ENCODE measurements around the gene COG3. TPM values are rescaled to one million over a fixed set of nuclear protein-coding genes. Genes with fewer than 3 reads are reported as not detected.

The COG3 gene
- total RNA-seq (10 to 100 TPM; 12.6 to 23.1 (median 15.5) TPM), polyA plus RNA-seq (10 to 100 TPM in 1 of 2 donors, 1 to 10 TPM in 1; 7.7 to 15.2 TPM)
- long read RNA-seq, donor 1, full-length matches to known transcripts = 5 of 9 reads
- long read RNA-seq, donor 1, partial matches to known transcripts = 4 of 9 reads
- long read RNA-seq, donor 1, other reads (novel, unspliced or antisense) = 0 of 9 reads
- long read RNA-seq, donor 2, full-length matches to known transcripts = 8 of 18 reads
- long read RNA-seq, donor 2, partial matches to known transcripts = 6 of 18 reads
- long read RNA-seq, donor 2, other reads (novel, unspliced or antisense) = 4 of 18 reads
- long read RNA-seq, donor 3, full-length matches to known transcripts = 3 of 12 reads
- long read RNA-seq, donor 3, partial matches to known transcripts = 8 of 12 reads
- long read RNA-seq, donor 3, other reads (novel, unspliced or antisense) = 1 of 12 reads

DNA sequence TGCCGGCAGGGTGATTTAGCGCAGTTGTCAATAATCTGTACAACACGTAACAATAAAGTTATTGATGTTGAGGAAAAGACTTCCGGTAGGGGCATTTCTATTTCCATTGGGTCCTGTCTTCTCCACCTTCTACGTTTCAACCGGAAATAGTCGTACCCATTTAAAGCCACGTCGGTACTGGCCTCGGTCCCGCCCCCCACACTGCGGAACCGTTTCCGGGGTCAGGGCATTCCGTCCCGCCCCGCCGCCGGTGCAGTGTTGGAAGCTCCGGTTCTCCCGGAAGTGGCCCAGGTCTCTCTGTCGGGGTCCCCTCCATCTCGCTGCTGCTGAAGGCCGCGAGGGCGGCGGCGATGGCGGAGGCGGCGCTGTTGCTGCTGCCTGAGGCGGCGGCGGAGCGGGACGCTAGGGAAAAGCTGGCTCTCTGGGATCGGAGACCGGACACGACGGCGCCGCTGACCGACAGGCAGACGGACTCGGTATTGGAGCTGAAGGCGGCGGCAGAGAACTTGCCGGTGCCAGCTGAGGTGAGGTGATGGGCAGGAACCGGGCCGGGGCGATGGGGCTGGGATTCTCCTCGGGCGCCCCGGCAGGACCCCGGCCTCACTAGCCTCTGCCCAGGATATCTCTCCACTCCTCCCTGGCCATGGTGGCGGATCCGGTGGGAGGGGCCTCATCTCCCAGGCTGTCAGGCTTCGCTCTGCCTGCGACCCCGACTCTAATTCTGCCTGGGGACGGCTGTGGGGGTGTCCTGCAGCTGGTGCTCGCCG lies at the start of gene COG3:
COG3 (plus strand) TSS at position 253 of the 767 bp plus-strand sequence; CDS start at position 351, 98 bp downstream.
- intact Hi-C loops (cut with DNase I) = loop anchor here in 7 of 10 donors (2.0 to 10.0 kb wide), 5 partner anchors 48 to 93 kb away; partner anchors contain the start of gene SLC25A30 (in 4 of the 7)
- TF ChIP-seq POLR2A (IDR thresholded peaks at IDR 0.05) = peak in 1 of 2 donors; percentile 57
- TF ChIP-seq, protein P1, sequence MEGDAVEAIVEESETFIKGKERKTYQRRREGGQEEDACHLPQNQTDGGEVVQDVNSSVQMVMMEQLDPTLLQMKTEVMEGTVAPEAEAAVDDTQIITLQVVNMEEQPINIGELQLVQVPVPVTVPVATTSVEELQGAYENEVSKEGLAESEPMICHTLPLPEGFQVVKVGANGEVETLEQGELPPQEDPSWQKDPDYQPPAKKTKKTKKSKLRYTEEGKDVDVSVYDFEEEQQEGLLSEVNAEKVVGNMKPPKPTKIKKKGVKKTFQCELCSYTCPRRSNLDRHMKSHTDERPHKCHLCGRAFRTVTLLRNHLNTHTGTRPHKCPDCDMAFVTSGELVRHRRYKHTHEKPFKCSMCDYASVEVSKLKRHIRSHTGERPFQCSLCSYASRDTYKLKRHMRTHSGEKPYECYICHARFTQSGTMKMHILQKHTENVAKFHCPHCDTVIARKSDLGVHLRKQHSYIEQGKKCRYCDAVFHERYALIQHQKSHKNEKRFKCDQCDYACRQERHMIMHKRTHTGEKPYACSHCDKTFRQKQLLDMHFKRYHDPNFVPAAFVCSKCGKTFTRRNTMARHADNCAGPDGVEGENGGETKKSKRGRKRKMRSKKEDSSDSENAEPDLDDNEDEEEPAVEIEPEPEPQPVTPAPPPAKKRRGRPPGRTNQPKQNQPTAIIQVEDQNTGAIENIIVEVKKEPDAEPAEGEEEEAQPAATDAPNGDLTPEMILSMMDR (IDR thresholded peaks at IDR 0.05) = peak in 5 of 12 donors; percentile 19 to 54 (median 44)
- Histone ChIP-seq H3K4me3 (peak within 1 kb of the TSS; percentile 76 to 94 (median 87)), H3K27me3 (no peaks in the 10 kb centered on the region), H3K4me1 (peaks cover 0 to 53% (median 34%) of the 10 kb centered on the region in 12 donors), H3K27ac (peak within 1 kb of the TSS; percentile 81 to 95 (median 94)), H3K36me3 (peaks cover 0 to 9% (median 0%) of the 10 kb centered on the region in 9 donors), H3K9me3 (no peaks in the 10 kb centered on the region)
- WGBS, 4 donors = 0 to 1% (median 0%) methylated on average over 35 to 63 of the region's 63 CpGs
- ATAC-seq = peak; percentile 98 to 99 (median 99)
- DNase-seq = peak; percentile 94 to 96 (median 96)

DNA sequence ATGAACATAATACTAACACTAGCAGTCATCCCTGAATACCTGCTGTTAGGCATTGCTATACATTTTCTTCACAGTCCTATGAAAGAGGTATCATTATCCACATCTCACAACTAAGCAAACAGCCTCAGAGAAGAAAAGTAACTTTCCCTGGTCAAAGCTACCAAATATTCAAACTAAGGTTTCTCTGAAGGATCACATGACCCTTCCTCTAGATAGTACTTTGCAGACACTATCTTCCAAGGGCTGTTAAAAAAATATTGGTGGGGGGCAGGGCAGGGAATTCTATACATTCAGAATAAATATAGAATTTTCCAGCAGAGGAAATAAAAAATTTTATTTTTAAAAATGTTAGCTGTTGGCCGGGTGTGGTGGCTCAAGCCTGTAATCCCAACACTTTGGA lies 49.6 kb upstream of the COG3 start:
- Histone ChIP-seq H3K27me3 (no peaks in the 10 kb centered on the region), H3K9me3 (no peaks in the 10 kb centered on the region), H3K4me3 (peak overlapping the region in 10 of 12 donors; percentile 7 to 95 (median 41)), H3K27ac (peak overlapping the region in 11 of 12 donors; percentile 67 to 96 (median 79)), H3K36me3 (peaks cover 0 to 15% (median 9%) of the 10 kb centered on the region in 9 donors), H3K4me1 (peaks cover 3 to 57% (median 34%) of the 10 kb centered on the region in 12 donors)
- DNase-seq (no peak), ATAC-seq (no peak)
- TF ChIP-seq POLR2A (IDR thresholded peaks at IDR 0.05) = no peak
- TF ChIP-seq, protein P1 (IDR thresholded peaks at IDR 0.05) = no peak
- intact Hi-C loops (cut with DNase I) = loop anchor here in 4 of 10 donors (5.0 kb wide), 1 partner anchor 47 kb away; the partner anchor contains the start of gene COG3 (in 4 of the 4)
- 60 to 76% (median 68%) methylated on average over 1 of the region's 1 CpG for WGBS, 4 donors

- Histone ChIP-seq H3K4me1 (peaks cover 3 to 50% (median 31%) of the 10 kb centered on the region in 12 donors), H3K27me3 (no peaks in the 10 kb centered on the region), H3K36me3 (peaks cover 0 to under 1% (median 0%) of the 10 kb centered on the region in 9 donors), H3K27ac (peak overlapping the region; percentile 72 to 96 (median 92)), H3K4me3 (peak overlapping the region; percentile 55 to 95 (median 82)), H3K9me3 (no peaks in the 10 kb centered on the region)
- ATAC-seq (no peak), DNase-seq (no peak)
- no peak for TF ChIP-seq POLR2A (IDR thresholded peaks at IDR 0.05)
- TF ChIP-seq, protein P1 (IDR thresholded peaks at IDR 0.05) = no peak
- WGBS, 4 donors = 31 to 39% (median 38%) methylated on average over 10 of the region's 10 CpGs
- intact Hi-C loops (cut with DNase I) = loop anchor here in 5 of 10 donors (2.0 to 5.0 kb wide), 2 partner anchors 46 to 48 kb away; partner anchors contain the start of gene COG3 (in 5 of the 5)
Measured at GRCh38 chr13:45416516-45417128, 48.1 kb upstream of the COG3 start.

All from heart left ventricle (tissue), 16 donors.